ENCODE measurements around the gene C2orf69. TPM values are rescaled to one million over a fixed set of nuclear protein-coding genes. Genes with fewer than 3 reads are reported as not detected.

C2orf69 gene
- total and polyA plus RNA-seq, 2 of the 13 experiments (the other 11 are each of a cell fraction or from before 2014, with no cell fraction given) = 4.8 to 19.3 TPM

DNA sequence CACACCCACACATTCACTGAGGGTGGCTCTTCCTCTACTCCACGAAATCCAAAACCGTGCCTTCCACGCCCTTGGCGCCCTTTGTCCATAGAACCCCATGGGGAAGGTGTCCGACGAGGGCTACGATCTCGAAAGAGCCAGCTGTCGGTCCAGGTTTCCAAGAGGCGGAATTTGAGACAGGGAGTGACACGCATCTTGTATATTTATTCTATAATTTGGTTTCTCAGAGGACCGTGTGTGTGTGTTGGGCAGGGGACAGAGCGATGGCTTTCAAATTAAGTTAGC lies 726 bp downstream of the C2orf69 start (continued):
- TF ChIP-seq ZNF589 (CRISPR knock-in tag; conservative IDR thresholded peaks at IDR 0.05) (0 out of 2 replicates have a peak, but pooled peaks have one; percentile 20), CEBPB (IDR thresholded peaks at IDR 0.05; ENCODE audit: borderline replicate concordance, low read depth, low read length) (no peak), ZKSCAN8 (CRISPR knock-in tag; IDR thresholded peaks at IDR 0.05; ENCODE audit: borderline replicate concordance) (no peak), AKAP8 (CRISPR knock-in tag; IDR thresholded peaks at IDR 0.05) (no peak), CHCHD3 (CRISPR knock-in tag; IDR thresholded peaks at IDR 0.05) (no peak), MBNL3 (CRISPR knock-in tag; conservative IDR thresholded peaks at IDR 0.05) (no peak), ZNF83 (CRISPR knock-in tag; IDR thresholded peaks at IDR 0.05; ENCODE audit: borderline replicate concordance) (peak; percentile 1; the same call in 1 of the 2 replicates), ASH2L (IDR thresholded peaks at IDR 0.05; ENCODE audit: insufficient read length, low read depth, low read length) (peak; percentile 48), ZNF652 (CRISPR knock-in tag; IDR thresholded peaks at IDR 0.05; ENCODE audit: borderline replicate concordance, low read depth) (no peak), ZNF629 (CRISPR knock-in tag; conservative IDR thresholded peaks at IDR 0.05) (no peak), ZNF10 (CRISPR knock-in tag; IDR thresholded peaks at IDR 0.05; ENCODE audit: borderline replicate concordance, low read depth) (no peak), ZSCAN25 (CRISPR knock-in tag; IDR thresholded peaks at IDR 0.05) (no peak)
- TF ChIP-seq, protein P1, sequence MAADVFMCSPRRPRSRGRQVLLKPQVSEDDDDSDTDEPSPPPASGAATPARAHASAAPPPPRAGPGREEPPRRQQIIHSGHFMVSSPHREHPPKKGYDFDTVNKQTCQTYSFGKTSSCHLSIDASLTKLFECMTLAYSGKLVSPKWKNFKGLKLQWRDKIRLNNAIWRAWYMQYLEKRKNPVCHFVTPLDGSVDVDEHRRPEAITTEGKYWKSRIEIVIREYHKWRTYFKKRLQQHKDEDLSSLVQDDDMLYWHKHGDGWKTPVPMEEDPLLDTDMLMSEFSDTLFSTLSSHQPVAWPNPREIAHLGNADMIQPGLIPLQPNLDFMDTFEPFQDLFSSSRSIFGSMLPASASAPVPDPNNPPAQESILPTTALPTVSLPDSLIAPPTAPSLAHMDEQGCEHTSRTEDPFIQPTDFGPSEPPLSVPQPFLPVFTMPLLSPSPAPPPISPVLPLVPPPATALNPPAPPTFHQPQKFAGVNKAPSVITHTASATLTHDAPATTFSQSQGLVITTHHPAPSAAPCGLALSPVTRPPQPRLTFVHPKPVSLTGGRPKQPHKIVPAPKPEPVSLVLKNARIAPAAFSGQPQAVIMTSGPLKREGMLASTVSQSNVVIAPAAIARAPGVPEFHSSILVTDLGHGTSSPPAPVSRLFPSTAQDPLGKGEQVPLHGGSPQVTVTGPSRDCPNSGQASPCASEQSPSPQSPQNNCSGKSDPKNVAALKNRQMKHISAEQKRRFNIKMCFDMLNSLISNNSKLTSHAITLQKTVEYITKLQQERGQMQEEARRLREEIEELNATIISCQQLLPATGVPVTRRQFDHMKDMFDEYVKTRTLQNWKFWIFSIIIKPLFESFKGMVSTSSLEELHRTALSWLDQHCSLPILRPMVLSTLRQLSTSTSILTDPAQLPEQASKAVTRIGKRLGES (CRISPR knock-in tag; IDR thresholded peaks at IDR 0.05; ENCODE audit: borderline replicate concordance) = no peak
- TF ChIP-seq, protein P2, sequence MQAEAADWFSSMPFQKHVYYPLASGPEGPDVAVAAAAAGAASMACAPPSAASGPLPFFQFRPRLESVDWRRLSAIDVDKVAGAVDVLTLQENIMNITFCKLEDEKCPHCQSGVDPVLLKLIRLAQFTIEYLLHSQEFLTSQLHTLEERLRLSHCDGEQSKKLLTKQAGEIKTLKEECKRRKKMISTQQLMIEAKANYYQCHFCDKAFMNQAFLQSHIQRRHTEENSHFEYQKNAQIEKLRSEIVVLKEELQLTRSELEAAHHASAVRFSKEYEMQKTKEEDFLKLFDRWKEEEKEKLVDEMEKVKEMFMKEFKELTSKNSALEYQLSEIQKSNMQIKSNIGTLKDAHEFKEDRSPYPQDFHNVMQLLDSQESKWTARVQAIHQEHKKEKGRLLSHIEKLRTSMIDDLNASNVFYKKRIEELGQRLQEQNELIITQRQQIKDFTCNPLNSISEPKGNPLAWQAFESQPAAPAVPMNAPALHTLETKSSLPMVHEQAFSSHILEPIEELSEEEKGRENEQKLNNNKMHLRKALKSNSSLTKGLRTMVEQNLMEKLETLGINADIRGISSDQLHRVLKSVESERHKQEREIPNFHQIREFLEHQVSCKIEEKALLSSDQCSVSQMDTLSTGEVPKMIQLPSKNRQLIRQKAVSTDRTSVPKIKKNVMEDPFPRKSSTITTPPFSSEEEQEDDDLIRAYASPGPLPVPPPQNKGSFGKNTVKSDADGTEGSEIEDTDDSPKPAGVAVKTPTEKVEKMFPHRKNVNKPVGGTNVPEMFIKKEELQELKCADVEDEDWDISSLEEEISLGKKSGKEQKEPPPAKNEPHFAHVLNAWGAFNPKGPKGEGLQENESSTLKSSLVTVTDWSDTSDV (CRISPR knock-in tag; IDR thresholded peaks at IDR 0.05) = no peak; the same call in 1 of the 2 replicates
- TF ChIP-seq, protein P3, sequence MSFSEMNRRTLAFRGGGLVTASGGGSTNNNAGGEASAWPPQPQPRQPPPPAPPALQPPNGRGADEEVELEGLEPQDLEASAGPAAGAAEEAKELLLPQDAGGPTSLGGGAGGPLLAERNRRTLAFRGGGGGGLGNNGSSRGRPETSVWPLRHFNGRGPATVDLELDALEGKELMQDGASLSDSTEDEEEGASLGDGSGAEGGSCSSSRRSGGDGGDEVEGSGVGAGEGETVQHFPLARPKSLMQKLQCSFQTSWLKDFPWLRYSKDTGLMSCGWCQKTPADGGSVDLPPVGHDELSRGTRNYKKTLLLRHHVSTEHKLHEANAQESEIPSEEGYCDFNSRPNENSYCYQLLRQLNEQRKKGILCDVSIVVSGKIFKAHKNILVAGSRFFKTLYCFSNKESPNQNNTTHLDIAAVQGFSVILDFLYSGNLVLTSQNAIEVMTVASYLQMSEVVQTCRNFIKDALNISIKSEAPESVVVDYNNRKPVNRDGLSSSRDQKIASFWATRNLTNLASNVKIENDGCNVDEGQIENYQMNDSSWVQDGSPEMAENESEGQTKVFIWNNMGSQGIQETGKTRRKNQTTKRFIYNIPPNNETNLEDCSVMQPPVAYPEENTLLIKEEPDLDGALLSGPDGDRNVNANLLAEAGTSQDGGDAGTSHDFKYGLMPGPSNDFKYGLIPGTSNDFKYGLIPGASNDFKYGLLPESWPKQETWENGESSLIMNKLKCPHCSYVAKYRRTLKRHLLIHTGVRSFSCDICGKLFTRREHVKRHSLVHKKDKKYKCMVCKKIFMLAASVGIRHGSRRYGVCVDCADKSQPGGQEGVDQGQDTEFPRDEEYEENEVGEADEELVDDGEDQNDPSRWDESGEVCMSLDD (CRISPR knock-in tag; IDR thresholded peaks at IDR 0.05; ENCODE audit: borderline replicate concordance) = no peak
- TF ChIP-seq, protein P4, sequence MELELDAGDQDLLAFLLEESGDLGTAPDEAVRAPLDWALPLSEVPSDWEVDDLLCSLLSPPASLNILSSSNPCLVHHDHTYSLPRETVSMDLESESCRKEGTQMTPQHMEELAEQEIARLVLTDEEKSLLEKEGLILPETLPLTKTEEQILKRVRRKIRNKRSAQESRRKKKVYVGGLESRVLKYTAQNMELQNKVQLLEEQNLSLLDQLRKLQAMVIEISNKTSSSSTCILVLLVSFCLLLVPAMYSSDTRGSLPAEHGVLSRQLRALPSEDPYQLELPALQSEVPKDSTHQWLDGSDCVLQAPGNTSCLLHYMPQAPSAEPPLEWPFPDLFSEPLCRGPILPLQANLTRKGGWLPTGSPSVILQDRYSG (CRISPR knock-in tag; IDR thresholded peaks at IDR 0.05) = no peak
- TF ChIP-seq, protein P5, sequence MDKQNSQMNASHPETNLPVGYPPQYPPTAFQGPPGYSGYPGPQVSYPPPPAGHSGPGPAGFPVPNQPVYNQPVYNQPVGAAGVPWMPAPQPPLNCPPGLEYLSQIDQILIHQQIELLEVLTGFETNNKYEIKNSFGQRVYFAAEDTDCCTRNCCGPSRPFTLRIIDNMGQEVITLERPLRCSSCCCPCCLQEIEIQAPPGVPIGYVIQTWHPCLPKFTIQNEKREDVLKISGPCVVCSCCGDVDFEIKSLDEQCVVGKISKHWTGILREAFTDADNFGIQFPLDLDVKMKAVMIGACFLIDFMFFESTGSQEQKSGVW (CRISPR knock-in tag; IDR thresholded peaks at IDR 0.05; ENCODE audit: borderline replicate concordance) = no peak
- TF ChIP-seq, protein P6, sequence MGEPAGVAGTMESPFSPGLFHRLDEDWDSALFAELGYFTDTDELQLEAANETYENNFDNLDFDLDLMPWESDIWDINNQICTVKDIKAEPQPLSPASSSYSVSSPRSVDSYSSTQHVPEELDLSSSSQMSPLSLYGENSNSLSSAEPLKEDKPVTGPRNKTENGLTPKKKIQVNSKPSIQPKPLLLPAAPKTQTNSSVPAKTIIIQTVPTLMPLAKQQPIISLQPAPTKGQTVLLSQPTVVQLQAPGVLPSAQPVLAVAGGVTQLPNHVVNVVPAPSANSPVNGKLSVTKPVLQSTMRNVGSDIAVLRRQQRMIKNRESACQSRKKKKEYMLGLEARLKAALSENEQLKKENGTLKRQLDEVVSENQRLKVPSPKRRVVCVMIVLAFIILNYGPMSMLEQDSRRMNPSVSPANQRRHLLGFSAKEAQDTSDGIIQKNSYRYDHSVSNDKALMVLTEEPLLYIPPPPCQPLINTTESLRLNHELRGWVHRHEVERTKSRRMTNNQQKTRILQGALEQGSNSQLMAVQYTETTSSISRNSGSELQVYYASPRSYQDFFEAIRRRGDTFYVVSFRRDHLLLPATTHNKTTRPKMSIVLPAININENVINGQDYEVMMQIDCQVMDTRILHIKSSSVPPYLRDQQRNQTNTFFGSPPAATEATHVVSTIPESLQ (CRISPR knock-in tag; conservative IDR thresholded peaks at IDR 0.05) = no peak

All from HepG2 (cell line).